Liver (tissue), 3 donors: ENCODE measurements around the gene CMIP.

Experiments
- TF ChIP-seq, protein P1 (sequence below): IDR thresholded peaks from 2 replicates; pipeline ENCODE4 v1.6.1; 2016; ENCODE audit warnings: antibody characterized with exemption
- TF ChIP-seq, protein P2 (sequence below): fragments of 150-350 bp; IDR thresholded peaks from 2 replicates; pipeline ENCODE4 v1.5.1; 2017; ENCODE audit warnings: improper control_type of control experiment, low read depth, low read length; ENCODE audit not compliant: missing input control
- donor health status: healthy.
- donor health status: healthy.

DNA sequence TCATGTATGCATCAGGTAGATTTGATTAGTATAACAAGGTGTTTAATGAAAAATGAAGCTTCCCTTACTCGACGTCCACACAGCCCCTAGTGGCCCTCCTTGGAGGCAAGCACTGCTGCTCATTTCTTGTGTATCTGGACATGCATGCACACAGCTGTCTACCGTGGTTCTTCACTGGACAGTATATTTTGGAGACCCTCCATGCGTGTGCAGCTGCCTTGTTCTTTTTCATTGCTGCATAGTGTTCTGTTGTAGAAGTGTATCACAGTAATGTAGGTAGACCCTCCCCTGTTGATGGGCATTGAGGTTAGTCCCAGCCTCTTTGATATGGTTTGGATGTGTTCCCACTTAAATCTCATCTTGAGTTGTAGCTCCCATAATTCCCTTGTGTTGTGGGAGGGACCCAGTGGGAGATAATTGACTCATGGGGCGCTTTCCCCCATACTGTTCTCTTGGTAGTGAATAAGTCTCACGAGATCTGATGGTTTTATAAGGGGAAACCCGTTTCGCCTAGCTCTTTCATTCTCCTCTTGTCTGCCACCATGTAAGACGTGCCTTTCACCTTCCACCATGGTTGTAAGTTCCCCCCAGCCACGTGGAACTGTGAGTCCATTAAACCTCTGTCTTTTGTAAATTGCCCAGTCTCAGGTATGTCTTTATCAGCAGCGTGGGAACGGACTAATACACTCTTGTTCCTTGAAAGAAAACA is 6.3 kb downstream of the CMIP start:
- TF ChIP-seq, protein P1, sequence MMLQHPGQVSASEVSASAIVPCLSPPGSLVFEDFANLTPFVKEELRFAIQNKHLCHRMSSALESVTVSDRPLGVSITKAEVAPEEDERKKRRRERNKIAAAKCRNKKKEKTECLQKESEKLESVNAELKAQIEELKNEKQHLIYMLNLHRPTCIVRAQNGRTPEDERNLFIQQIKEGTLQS: no peak
- TF ChIP-seq, protein P2, sequence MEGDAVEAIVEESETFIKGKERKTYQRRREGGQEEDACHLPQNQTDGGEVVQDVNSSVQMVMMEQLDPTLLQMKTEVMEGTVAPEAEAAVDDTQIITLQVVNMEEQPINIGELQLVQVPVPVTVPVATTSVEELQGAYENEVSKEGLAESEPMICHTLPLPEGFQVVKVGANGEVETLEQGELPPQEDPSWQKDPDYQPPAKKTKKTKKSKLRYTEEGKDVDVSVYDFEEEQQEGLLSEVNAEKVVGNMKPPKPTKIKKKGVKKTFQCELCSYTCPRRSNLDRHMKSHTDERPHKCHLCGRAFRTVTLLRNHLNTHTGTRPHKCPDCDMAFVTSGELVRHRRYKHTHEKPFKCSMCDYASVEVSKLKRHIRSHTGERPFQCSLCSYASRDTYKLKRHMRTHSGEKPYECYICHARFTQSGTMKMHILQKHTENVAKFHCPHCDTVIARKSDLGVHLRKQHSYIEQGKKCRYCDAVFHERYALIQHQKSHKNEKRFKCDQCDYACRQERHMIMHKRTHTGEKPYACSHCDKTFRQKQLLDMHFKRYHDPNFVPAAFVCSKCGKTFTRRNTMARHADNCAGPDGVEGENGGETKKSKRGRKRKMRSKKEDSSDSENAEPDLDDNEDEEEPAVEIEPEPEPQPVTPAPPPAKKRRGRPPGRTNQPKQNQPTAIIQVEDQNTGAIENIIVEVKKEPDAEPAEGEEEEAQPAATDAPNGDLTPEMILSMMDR: no peak
